GM18520 (cell line): ENCODE measurements around the gene DNMT1.

Source experiments
- ATAC-seq: cut with Tn5 transposase; IDR thresholded peaks from one replicate; pipeline ENCODE4 v1.9.1; 2021; ENCODE audit not compliant: unreplicated experiment

The DNMT1 gene

GRCh38 chr19:10142701-10143375 lies 51.9 kb downstream of the DNMT1 start:
- no peak for ATAC-seq

- ATAC-seq, result no peak
Observed at GRCh38 chr19:10141973-10142372, 52.8 kb downstream of the DNMT1 start.

GRCh38 chr19:10141479-10141878 lies 53.3 kb downstream of the DNMT1 start:
- ATAC-seq, result no peak

GRCh38 chr19:10139952-10140351 lies 54.8 kb downstream of the DNMT1 start:
- no peak for ATAC-seq

- ATAC-seq, result no peak
Observed at GRCh38 chr19:10138879-10139795, 55.6 kb downstream of the DNMT1 start.

- no peak for ATAC-seq
Observed at GRCh38 chr19:10137751-10138682, 56.7 kb downstream of the DNMT1 start.

- no peak for ATAC-seq
Observed at GRCh38 chr19:10136936-10137335, 57.8 kb downstream of the DNMT1 start.

- no peak for ATAC-seq
Observed at GRCh38 chr19:10135551-10136334, 59.0 kb downstream of the DNMT1 start.

- ATAC-seq, result no peak
Observed at GRCh38 chr19:10134040-10134439, 60.7 kb downstream of the DNMT1 start.

GRCh38 chr19:10133596-10133995 lies 61.2 kb downstream of the DNMT1 start:
- no peak for ATAC-seq

- no peak for ATAC-seq
Observed at GRCh38 chr19:10132905-10133304, 61.8 kb downstream of the DNMT1 start.

GRCh38 chr19:10126213-10126639 lies 68.5 kb downstream of the DNMT1 start:
- no peak for ATAC-seq

GRCh38 chr19:10124429-10124828 lies 70.3 kb downstream of the DNMT1 start:
- no peak for ATAC-seq

GRCh38 chr19:10122045-10122444 lies 72.7 kb downstream of the DNMT1 start:
- no peak for ATAC-seq

GRCh38 chr19:10120538-10121189 lies 74.1 kb downstream of the DNMT1 start:
- no peak for ATAC-seq

- ATAC-seq, result no peak
Observed at GRCh38 chr19:10118960-10119359, 75.8 kb downstream of the DNMT1 start.

GRCh38 chr19:10116866-10117616 lies 77.7 kb downstream of the DNMT1 start:
- ATAC-seq, result no peak

- no peak for ATAC-seq
Observed at GRCh38 chr19:10116085-10116865, 78.5 kb downstream of the DNMT1 start.
